Measurements from ENCODE around the gene ATP1A4. TPM values are rescaled to one million over a fixed set of nuclear protein-coding genes. Genes with fewer than 3 reads are reported as not detected.

Gene ATP1A4
- total and polyA plus RNA-seq, 2 of the 13 experiments (the other 11 are each of a cell fraction or from before 2014, with no cell fraction given), result not detected

GRCh38 chr1:160108888-160109662 is 42.3 kb upstream of the ATP1A4 start (continued):
- TF ChIP-seq ZNF710 (CRISPR knock-in tag; IDR thresholded peaks at IDR 0.05; ENCODE audit: borderline replicate concordance), result no peak
- no peak for TF ChIP-seq SPEN (CRISPR knock-in tag; IDR thresholded peaks at IDR 0.05; ENCODE audit: low read depth)
- no peak for TF ChIP-seq ZNF318 (CRISPR knock-in tag; IDR thresholded peaks at IDR 0.05)
- no peak for TF ChIP-seq ZNF780A (CRISPR knock-in tag; IDR thresholded peaks at IDR 0.05)
- 0 out of 2 replicates have a peak, but pooled peaks have one; percentile 9 for TF ChIP-seq MNT (IDR thresholded peaks at IDR 0.05)
- no peak for TF ChIP-seq ZNF564 (CRISPR knock-in tag; IDR thresholded peaks at IDR 0.05)
- no peak for TF ChIP-seq TOE1 (CRISPR knock-in tag; IDR thresholded peaks at IDR 0.05)
- TF ChIP-seq ZNF20 (CRISPR knock-in tag; IDR thresholded peaks at IDR 0.05), result no peak
- TF ChIP-seq REPIN1 (CRISPR knock-in tag; IDR thresholded peaks at IDR 0.05; ENCODE audit: borderline replicate concordance, low read depth), result peak; percentile 17; the same call in 1 of the 2 replicates
- peak; percentile 94 for TF ChIP-seq ZNF652 (CRISPR knock-in tag; IDR thresholded peaks at IDR 0.05; ENCODE audit: borderline replicate concordance, low read depth)
- peak; percentile 68 for TF ChIP-seq SALL1 (CRISPR knock-in tag; IDR thresholded peaks at IDR 0.05)
- TF ChIP-seq SMC3 (IDR thresholded peaks at IDR 0.05; ENCODE audit: low read length), result 0 out of 2 replicates have a peak, but pooled peaks have one; percentile 7
- no peak for TF ChIP-seq KAT7 (CRISPR knock-in tag; IDR thresholded peaks at IDR 0.05; ENCODE audit: borderline replicate concordance)

All from HepG2 (cell line).